ENCODE results near the gene KPNA6.

- TF ChIP-seq CTCF (IDR thresholded peaks at IDR 0.05) (no peak), SIN3A (IDR thresholded peaks at IDR 0.05; ENCODE audit: borderline replicate concordance, insufficient read depth, low read depth, low read length) (no peak), POLR2AphosphoS5 (IDR thresholded peaks at IDR 0.05; ENCODE audit: low read depth, low read length) (no peak), REST (IDR thresholded peaks at IDR 0.05; ENCODE audit: insufficient read depth in 1 of 2, low read depth in 2 of 2, low read length in 1 of 2) (no peak), TCF7L2 (IDR thresholded peaks at IDR 0.05; ENCODE audit: low read depth, low read length) (no peak)
Measured at GRCh38 chr1:32181065-32181464, 73.2 kb downstream of the KPNA6 start.

Measured in Panc1 (cell line).